GM10248 (cell line): ENCODE data around the gene EHMT1.

ENCODE experiments used
- CTCF ChIA-PET: fragments of 300-600 bp; sonication (Branson Sonifier 250); formaldehyde crosslinking; extraction: SDS; loops from one replicate; lab custom pipeline; 2021; ENCODE audit warnings: antibody characterized with exemption; lab: Yijun Ruan, JAX
- POLR2A ChIA-PET: fragments of 350-650 bp; sonication (Branson Sonifier 250); formaldehyde crosslinking; extraction: SDS; loops from one replicate; lab custom pipeline; 2020; ENCODE audit warnings: antibody characterized with exemption; lab: Yijun Ruan, JAX
- DNase-seq: peaks from one replicate; pipeline ENCODE4 v3.0.0; 2012; ENCODE audit errors: extremely low spot score
- TF ChIP-seq, protein P1 (sequence below): IDR thresholded peaks from 2 replicates; pipeline ENCODE4 v1.5.1; 2012; ENCODE audit warnings: mild to moderate bottlenecking, low read depth; ENCODE audit errors: extremely low read depth, missing control alignments, control extremely low read depth

The EHMT1 gene

DNA sequence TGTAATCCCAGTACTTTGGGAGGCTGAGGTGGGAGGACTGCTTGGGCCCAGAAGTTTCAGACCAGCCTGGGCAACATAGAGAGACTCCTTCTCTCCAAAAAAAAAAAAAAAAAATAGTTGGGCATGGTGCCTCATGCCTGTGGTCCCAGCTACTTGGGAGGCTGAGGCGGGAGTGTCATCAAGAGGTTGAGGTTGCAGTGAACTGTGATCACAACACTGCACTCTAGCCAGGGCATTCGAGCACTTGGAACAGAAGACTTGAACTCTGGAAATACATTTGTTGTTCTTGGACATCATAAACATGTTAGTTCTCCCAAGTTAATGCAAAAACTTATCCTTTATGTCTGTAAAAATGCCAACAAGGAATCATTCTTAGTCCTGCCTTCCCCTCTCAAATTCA, 29.6 kb downstream of the EHMT1 start:
- TF ChIP-seq, protein P1, sequence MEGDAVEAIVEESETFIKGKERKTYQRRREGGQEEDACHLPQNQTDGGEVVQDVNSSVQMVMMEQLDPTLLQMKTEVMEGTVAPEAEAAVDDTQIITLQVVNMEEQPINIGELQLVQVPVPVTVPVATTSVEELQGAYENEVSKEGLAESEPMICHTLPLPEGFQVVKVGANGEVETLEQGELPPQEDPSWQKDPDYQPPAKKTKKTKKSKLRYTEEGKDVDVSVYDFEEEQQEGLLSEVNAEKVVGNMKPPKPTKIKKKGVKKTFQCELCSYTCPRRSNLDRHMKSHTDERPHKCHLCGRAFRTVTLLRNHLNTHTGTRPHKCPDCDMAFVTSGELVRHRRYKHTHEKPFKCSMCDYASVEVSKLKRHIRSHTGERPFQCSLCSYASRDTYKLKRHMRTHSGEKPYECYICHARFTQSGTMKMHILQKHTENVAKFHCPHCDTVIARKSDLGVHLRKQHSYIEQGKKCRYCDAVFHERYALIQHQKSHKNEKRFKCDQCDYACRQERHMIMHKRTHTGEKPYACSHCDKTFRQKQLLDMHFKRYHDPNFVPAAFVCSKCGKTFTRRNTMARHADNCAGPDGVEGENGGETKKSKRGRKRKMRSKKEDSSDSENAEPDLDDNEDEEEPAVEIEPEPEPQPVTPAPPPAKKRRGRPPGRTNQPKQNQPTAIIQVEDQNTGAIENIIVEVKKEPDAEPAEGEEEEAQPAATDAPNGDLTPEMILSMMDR = no peak
- no peak for DNase-seq
- ChIA-PET POLR2A (no interaction called here), CTCF (interaction anchor here (1.1 kb wide), 2 partner anchors 20 to 25 kb away, joined by 3 read pairs; no protein-coding TSS in a partner anchor)

DNA sequence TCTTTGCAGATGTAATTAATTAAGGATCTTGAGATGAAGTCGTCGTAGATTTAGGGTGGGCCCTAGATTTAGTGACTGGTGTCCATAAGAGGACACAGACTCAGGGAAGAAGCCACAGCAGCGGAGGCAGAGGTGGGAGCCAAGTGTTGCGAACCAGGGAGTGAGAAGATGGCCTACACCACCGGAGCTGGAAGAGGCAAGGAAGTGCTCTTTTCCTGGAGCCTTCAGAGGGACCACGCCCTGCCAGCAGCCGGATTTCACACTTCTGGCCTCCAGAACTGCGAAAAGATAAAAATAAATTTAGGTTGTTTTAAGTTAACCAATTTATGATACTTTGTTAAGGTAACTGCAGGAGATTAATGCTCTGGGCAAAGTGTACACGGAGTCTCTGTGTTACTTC, 30.7 kb downstream of the EHMT1 start:
- DNase-seq = no peak
- TF ChIP-seq, protein P1 = no peak
- CTCF ChIA-PET = interaction anchor here (1.0 to 1.3 kb wide), 3 partner anchors 9 to 24 kb away, joined by 3 read pairs; no protein-coding TSS in a partner anchor
- POLR2A ChIA-PET = interaction anchor here (1.0 kb wide), 1 partner anchor 10 kb away, joined by 3 read pairs; no protein-coding TSS in a partner anchor

DNA sequence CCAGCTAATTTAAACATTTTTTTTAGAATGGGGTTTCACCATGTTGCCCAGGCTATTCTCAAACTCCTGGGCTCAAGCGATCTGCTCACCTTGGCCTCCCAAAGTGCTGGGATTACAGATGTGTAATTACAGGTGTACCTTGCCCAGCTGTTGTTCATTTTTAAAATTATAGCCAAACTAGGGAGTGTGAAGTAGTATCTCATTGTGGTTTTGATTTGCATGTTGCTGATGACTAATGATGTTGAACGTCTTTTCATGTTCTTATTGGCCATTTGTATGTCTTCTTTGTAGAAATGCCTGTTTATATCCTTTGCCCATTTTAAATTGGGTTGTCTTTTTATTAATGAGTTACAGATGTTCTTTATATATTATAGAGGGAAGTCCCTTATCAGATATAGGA, 31.5 kb downstream of the EHMT1 start:
- POLR2A ChIA-PET = interaction anchor here (1.0 kb wide), 1 partner anchor 10 kb away, joined by 3 read pairs; no protein-coding TSS in a partner anchor
- no peak for DNase-seq
- CTCF ChIA-PET = interaction anchor here (1.0 to 1.3 kb wide), 2 partner anchors 8 to 23 kb away, joined by 3 read pairs; no protein-coding TSS in a partner anchor
- TF ChIP-seq, protein P1 = no peak

DNA sequence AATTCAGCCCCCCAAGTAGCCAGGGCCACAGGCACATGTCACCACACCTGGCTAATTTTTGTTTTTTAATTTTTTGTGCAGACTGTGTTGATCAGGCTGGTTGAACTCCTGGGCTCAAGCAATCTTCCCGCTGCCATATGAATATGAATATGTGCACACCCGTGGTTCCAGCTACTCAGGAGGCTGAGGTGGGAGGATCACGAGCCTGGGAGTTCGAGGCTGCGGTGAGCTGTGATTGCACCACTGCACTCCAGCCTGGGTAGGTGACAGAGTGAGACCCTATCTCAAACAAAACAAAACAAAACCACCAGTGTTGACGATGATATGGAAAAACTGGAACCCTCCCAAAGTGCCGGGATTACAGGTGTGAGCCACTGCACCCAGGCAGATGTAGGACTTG, 32.0 kb downstream of the EHMT1 start:
- TF ChIP-seq, protein P1 = no peak
- ChIA-PET CTCF (no interaction called here), POLR2A (no interaction called here)
- DNase-seq = no peak

DNA sequence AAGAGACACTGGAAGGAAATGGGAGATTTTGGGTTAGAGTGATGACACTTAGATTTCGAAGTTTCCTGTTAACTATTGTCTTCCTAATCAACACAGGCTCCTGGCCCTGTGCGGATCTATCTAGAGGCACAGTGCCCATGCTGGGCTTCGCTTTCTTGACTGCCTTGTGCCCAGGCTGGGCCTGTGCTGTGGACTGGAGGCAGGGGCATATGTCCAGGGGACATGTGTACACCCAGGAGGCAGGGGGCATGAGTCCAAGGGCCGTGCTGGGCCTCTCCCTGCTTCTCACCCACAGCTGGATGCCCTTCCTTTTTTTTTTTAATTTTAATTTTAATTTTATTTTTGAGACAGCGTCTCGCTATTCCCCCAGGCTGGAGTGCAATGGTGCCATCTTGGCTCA, 37.6 kb downstream of the EHMT1 start:
- no peak for DNase-seq
- ChIA-PET POLR2A (no interaction called here), CTCF (interaction anchor here (1.8 kb wide), 1 partner anchor 17 kb away, joined by 7 read pairs; no protein-coding TSS in a partner anchor)
- TF ChIP-seq, protein P1 = no peak

DNA sequence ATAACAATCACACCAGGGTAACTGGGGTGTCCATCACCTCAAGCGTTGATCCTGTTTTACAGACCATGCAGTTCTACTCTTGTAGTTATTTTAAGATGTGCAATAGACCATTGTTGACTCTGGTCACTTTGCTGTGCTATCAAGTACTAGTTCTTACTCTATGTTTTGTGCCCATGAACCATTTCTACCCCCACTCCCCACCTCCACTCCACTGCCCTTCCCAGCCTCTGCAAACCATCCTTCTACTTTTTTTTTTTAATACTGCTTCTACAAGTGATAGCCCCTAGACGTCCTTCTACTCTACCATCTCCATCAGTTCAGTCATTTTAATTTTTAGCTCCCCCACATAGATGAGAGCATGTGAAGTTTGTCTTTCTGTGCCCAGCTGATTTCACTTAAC, 38.8 kb downstream of the EHMT1 start:
- TF ChIP-seq, protein P1 = no peak
- POLR2A ChIA-PET = no interaction called here
- no peak for DNase-seq
- CTCF ChIA-PET = interaction anchor here (1.1 to 1.9 kb wide), 5 partner anchors 8 to 16 kb away, joined by 3 to 14 read pairs (median 4); no protein-coding TSS in a partner anchor
